Measurements from ENCODE around the gene PAM16.
"Not testable (repeated sequence)": the region's sequence is repeated elsewhere in the genome, so short reads cannot be mapped to it uniquely, and the experiment has no call there.

The PAM16 gene

GRCh38 chr16:4350365-4350786 is 745 bp downstream of the PAM16 start:
- DNase-seq, result no peak

GRCh38 chr16:4349332-4349731 is 1.8 kb downstream of the PAM16 start:
- DNase-seq, result no peak

- DNase-seq, result no peak
Observed at GRCh38 chr16:4347765-4348509, 3.2 kb downstream of the PAM16 start.

GRCh38 chr16:4347010-4347409 is 4.1 kb downstream of the PAM16 start:
- DNase-seq, result no peak

GRCh38 chr16:4345836-4346781 is 5.0 kb downstream of the PAM16 start:
- no peak for DNase-seq

GRCh38 chr16:4344983-4345835 is 5.9 kb downstream of the PAM16 start:
- no peak for DNase-seq

- not testable (repeated sequence) for DNase-seq
Observed at GRCh38 chr16:4344300-4344982, 6.7 kb downstream of the PAM16 start.

- no peak for DNase-seq
Observed at GRCh38 chr16:4342866-4343744, 8.0 kb downstream of the PAM16 start.

- no peak for DNase-seq
Observed at GRCh38 chr16:4341250-4341649, 9.9 kb downstream of the PAM16 start.

GRCh38 chr16:4340443-4340842 is 10.7 kb downstream of the PAM16 start:
- DNase-seq, result no peak

GRCh38 chr16:4339909-4340308 is 11.2 kb downstream of the PAM16 start:
- no peak for DNase-seq

- no peak for DNase-seq
Observed at GRCh38 chr16:4339455-4339854, 11.7 kb downstream of the PAM16 start.

- DNase-seq, result no peak
Observed at GRCh38 chr16:4338712-4339299, 12.3 kb downstream of the PAM16 start.

GRCh38 chr16:4338125-4338582 is 13.0 kb downstream of the PAM16 start:
- no peak for DNase-seq

GRCh38 chr16:4337540-4338088 is 13.5 kb downstream of the PAM16 start:
- no peak for DNase-seq

- no peak for DNase-seq
Observed at GRCh38 chr16:4336701-4337539, 14.2 kb downstream of the PAM16 start.

- no peak for DNase-seq
Observed at GRCh38 chr16:4334724-4335495, 16.2 kb downstream of the PAM16 start.

GRCh38 chr16:4333714-4334113 is 17.4 kb downstream of the PAM16 start:
- DNase-seq, result not testable (repeated sequence)

GRCh38 chr16:4333308-4333638 is 17.8 kb downstream of the PAM16 start:
- no peak for DNase-seq
